GM21528 (cell line): Measurements from ENCODE around the gene PZP.

ENCODE experiments used
- ATAC-seq: cut with Tn5 transposase; IDR thresholded peaks from one replicate; pipeline ENCODE4 v1.9.1; 2021; ENCODE audit warnings: mild to moderate bottlenecking, moderate library complexity; ENCODE audit not compliant: unreplicated experiment, low FRiP score

Gene PZP

DNA sequence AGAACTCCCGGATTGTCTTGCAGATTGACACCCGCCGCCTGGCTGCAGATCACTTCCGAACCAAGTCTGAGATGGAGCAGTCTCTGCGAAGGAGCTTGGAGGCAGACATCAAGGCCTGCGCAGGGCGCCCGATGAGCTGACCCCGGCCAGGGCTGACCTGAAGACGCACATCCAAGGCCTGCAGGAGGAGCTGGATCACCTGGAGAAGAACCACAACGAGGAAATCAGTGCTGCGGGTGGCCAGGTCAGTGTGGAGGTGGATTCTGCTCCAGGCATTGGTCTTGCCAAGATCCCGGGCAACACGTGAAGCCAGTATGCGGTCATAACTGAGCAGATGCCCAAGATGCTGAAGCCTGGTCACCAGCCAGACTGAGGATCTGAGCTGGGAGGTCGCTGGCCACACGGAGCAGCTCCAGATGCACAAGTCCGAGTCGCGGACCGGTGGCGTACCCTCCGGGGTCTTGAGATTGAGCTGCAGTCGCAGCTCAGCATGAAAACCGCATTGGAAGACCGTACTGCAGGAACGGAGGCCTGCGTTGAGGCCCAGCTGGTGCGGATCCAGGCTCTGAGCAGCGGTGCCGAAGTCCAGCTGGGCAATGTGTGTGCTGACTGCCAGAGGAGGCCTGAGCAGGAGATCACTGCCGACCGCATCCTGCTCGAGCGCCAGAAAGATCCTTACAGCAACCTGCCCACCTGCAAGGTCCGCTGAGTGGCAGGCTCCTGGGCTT, 80.1 kb downstream of the PZP start:
- ATAC-seq = no peak

DNA sequence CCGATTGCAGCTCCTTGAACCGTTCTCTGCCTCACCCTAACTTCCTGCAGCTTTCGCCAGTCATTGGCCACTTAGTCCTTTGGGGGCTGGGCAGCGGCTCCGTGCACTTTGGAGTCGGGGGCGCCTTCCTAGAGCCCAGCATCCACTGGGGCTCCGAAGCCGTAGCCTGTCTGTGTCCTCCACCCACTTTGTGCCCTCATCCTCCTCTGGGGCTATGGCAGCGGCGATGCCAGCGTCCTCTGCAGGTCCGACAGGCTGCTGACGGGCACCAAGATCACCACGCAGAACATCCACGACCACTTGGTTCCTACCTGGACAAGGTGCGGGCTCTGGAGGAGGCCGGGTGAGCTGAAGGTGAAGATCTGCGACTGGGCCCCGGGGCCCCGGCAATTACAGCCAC, 80.7 kb downstream of the PZP start:
- ATAC-seq = no peak

DNA sequence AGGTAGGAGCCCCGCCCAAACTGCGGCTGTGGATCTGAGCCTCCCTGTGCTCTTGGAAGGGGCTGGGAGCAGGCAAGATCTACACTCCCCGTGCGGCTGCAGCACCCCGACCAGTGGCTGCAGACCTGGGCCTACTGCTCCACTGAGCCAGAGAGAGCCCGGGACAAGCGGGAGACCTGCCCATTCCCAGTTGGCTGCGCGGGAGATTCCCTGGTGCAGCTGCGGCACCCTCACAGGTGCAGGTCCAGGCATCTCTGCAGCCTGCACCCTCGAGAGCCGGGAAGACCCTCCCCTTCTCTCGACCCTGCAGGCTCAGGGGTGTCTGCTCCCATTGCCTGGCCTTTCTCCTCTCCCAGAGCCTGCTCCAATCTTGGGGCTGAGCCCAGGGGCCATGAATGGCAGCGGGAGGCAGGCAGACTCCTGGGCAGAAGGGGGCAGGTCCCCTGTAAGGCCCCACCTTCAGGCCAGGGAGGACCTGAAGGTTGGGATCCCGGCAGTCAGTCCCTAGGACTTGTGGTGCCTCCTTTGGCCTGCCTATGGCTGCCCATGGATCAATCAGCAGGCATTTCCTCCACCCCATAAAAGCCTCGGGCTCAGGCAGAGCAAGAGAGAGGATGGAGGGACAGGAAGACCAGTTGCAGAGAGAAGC, 83.7 kb downstream of the PZP start:
- no peak for ATAC-seq

DNA sequence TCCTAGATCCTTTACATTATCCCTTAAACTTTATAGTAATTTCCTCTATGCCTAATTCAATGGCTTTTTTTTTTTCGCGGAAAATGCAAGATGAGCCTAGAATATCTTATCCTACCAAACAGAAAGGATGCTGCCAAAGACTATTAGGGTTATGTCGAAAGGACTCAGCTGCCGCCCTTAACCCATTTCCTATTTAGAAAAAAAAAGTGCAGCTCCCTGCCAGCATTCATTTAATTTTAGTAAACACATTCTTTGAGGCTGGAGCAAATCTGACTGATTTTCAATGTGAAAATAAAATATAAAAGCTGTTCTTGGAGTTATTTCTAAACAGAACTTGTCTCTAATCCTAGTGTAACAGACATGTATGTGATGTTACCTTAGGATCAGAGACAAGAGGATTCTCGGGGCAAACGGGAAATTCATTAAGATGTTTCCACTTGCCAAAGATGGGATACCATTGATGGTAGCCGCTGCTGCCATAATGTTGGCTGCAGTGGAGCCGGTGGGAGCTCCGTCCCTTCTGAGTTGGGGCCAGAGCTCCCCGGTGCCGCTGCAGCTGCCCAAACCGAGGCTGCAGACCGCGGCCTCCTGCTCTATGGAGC, 84.3 kb downstream of the PZP start:
- no peak for ATAC-seq

DNA sequence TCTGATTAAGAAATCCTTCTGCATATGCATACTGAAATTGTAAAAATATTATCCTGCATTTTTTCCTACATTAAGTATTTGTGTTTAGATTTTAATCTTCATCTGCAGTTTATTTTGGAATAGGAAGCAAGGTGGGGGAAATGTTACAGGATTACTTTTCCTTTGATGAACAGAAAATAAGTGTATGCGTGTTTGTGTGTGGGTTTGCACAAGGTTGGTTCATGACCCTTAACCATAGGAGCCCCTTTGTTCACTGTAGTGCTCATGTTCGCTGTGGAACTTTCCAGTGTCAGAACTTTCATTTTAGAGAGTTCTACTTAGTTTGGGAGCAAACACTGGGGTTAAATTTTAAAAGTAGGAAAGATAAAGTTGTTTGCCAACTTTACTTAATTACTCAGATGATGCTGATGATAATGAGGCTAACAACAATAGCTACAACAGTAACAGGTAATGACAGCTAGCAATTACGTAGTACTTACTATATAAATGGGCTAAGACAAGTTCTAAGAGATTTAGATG, 86.0 kb downstream of the PZP start:
- ATAC-seq = no peak

DNA sequence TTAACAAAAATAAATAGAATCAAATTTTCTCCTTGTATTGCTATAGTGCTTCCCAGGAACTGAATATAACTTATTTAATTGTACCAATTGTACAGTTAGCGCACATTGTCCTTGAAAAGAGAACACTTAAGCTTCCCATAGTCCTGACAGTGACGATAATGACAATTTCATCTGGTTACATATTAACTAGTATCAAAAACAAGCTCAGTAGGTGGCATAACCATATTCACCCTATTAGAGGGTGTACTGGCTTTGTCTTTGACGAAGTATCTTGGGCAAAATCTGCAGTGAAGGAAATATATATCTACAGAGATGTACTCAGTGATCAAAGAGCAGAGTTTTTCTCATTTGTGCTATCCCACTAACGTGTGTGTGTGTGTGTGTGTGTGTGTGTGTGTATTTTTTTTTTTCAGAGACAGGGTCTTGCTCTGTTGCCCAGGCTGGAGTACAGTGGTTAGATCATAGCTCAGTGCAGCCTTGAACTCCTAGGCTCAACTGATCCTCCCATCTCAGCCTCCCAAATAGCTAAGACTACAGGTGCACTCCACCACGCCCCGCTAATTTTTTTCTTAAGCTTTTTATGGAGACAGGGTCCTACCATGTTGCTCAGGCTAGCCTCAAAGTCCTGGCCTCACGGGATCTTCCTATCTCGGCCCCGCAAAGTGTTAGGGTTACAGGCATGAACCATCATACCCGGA, 87.6 kb downstream of the PZP start:
- no peak for ATAC-seq

DNA sequence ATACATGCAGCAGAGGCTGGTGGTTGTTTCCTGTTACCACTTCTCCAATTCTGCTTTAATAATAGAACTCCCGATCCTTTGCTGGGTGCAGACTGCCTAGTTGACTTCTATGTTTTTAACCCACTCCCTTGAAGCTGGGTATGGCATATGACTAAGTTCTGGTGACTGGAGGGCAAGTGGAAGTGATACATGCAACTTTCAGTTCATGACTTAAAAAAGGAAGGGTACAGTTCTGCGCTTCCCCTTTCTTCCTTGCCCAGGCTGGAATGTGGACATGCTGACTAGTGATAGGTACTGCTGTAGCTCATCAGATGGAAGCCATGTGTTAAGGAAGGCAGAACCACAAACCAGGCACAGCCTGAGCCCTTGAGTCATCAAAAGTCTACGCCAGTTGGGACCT, 90.0 kb downstream of the PZP start:
- no peak for ATAC-seq

DNA sequence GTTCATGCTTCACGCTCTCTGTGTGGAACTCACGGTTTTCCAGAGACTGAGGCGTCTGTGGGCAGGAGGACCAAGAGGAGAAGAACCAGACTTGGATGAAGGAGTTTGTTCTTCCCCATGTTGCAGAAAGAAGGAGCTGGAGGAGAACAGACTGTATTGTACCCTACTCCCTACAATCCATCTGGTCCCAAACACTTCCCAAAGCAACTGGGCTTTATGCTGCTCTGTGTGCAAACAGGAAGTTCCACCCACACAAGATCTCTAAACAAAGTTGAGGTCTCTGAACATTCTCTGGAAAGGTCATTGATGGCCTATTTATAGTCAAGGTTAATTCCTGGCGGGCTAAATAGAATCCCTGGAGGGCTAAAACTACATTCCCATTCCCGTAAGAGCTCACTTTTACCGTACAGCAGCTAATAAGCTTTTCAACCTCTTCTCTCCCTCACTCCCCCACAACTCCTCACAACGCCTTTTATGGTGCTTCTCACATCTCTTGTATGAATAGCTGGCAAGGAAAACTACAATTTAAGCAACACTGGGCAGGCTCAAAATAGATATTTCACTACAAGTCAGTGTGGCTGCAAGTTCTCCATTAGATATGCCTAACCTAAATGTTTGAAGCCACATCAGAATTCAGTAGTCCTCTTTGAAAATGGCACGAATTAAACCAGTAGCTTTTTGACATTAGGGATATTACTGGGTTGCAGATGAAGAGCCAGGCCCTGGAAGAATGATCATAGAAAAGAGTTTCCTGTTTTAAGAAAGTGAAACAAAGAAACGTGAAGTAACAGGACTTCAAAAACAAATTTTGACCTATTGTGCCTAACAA, 92.2 kb downstream of the PZP start, which contains the start of gene A2M:
TSS of gene A2M (minus strand) at position 189 of the 829 bp plus-strand sequence. CDS start at position 119, 70 bp downstream.
- no peak for ATAC-seq

DNA sequence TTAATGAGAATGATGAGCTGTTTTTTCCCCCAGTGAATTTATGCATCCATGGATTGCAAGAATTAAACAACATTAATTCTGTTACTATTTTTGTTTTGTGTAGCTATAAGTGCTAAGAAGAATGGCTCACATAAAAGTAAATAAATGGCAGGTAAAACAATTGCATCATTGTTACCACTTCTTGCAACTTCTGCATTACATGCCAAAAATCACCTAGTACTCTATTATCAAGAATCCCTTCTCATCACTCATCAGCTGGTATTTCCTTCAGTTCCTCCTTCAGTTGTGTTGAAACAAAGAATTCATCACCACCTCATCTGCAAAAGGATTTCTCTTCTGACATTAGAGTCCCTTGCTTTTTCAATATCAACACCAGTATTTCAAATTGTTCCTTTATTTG, 93.2 kb downstream of the PZP start:
- ATAC-seq = no peak

DNA sequence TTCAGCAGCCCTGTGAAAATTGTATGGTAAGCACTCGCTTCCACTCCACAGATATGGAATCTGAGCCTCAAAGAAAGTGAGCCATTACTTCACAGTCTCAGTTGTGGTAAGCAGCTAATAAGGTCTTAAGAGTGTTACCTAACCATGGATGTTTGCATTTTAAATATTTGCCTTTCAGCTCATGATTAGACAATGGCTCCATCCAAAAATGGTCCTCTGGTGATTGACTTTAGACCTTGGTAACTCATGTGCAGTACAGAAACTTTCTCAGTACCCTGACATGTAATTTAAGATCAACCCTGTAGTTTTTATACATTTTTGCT, 94.2 kb downstream of the PZP start:
- ATAC-seq = no peak

DNA sequence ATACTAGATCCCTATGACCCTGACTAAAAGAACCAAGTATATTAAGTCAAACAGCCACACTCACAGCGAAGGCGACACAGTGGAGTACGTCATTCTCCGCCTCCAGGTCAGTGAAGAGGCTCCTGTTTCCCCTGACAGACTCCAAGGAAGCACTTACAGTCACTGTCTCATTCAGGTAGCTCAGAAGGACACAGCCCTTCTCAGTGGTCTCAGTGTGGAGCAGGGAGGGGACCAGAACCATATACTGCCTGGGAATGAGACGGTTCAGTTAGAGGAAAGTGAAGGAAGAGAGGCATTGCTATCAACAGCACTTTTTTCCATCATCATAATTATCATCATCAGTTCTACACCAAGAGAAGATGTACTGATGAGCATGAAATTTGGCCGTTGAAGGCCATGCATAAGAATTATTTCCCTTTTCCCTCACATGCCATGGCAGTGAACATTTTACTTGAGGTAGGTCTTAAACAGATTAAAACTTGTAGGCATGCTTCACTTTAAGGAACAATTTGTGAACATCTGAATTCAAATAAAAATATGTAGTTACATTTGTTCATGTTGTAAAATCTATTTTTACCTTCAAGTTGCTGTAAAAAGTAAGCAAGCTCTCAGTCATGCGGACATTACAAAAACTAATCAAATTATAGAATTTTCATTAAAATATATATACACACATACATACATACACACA, 94.8 kb downstream of the PZP start:
- no peak for ATAC-seq

DNA sequence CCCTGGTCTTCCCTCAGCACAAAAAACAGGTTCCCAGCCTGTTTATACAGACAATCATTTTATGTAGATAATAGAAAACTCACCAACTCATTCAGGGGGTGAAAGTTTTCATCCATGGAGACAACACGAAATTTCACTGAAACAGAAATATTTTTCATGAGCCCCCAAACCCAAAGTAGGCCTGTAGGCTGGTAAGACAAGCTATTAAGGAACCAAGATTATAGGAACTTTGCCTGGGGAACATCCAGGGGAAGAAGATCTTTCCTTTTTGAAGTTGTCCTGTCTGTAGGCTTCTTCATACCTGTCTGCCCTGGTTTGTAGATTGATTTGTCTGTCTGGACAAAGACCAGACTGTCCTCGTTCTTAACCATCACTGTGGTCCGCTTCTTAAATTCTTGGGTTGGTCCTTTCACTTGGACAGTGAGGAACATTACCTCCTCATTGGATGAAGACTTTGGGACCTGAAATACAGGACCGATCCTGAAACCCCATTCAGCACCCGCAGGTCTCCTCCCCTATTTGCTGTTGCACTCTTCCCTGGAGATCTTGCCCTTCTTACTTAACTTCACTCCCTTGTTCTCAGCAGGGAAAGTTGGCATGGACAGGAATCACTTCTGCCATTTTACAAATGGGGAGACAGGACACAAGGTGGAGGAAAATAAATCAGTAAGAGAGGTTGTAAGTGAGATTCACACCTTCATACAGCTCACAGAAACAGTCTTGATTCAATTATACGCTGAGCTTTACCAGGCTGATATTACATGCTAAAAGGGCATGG, 95.9 kb downstream of the PZP start:
- no peak for ATAC-seq

DNA sequence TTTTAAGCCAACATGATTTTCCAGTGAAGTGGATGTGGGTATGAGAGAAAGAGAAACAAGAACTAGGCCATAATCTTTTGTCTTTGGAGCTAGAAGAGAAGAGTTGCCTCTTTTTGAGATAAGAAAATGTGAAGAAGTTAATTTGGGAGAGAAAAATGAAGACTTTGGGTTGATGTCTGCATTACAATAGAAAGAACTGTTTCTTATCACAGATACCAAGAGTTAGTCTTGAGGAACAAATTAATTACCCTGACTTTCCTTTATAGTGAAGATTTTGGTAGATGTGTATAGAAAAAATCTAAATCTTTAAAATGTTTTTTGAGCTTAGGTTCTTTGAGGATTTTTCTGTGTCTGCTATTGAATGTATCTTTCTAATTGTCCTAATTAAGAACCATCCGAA, 96.7 kb downstream of the PZP start:
- no peak for ATAC-seq

DNA sequence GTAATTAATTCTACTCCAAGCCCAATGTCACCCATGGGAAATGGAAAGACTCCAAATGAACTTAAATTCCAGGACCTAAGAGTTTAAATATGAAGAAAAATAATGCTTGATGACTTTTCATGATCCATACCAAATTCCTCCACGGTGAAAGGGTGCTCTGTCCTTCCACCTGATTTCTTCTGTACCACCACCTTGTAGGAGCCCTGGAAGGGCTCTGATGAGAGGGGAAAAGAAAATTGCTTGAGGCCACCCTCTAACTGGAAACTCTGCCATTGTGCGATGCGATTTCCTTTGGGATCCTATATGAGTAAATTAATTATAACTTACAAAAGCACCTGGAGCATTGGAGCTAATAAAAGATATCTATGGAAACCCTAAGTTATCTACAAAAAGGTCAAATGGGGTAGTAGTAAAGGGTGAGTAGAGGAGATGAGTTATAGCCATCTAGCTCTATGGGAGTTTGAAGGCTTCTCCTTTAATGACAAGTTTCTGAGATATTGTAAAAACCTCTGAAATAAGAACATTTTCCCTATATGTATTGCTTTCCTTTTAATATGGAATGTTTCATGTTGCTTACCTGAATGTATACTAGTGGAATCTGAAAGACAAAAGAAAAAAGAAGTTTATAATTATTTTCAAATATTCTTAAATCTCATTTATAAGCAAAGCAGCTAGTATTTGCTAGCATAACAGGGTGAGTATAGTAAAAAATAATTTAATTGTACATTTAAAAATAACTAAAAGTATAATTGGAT, 98.3 kb downstream of the PZP start:
- ATAC-seq = no peak

DNA sequence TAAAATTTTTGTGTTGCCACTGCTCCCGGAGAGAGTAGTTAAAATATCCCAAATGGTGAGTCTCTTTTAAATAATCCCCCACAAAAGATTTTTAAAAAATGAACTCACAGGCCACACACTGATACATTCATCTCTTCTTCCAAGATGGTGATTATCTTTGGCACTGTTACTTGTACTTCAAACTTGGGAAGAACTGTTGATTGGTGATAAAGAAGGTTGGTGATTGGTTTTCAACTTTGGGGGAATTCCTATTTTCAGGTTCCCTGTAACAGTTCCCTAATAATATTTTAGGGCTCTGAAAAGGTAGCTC, 99.0 kb downstream of the PZP start:
- ATAC-seq = no peak

DNA sequence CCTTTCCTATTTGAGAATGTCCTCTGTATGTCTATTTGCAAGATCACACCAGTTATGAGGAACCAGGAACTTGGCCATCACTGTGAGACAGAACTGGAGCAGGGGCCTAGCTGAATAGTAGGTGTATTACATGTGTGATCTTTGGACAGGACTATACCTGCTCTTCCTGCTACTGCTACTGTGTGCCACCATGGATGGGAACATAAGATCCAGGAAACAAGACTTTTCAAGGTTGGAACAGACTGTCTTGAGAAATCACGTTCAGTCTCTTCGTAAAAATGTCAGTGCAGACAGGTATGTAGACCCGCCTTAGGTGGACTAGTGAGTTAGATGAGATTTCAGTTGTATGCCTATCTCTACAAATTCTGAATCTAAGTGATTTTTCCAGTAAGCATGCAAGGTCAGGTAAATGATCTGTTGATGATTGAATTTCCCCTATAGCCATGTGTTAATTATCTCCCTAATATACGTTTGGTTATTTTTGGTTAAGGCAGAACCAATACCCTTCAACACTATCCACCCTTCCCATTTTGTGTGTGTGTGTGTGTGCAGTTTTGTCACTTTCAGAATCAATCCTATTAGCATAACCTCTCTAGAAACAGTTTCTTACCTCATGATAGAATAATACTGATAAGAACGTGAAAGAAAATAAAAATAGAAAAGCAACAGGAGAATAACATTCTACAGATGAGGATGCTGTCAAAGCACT, 99.5 kb downstream of the PZP start:
- no peak for ATAC-seq

DNA sequence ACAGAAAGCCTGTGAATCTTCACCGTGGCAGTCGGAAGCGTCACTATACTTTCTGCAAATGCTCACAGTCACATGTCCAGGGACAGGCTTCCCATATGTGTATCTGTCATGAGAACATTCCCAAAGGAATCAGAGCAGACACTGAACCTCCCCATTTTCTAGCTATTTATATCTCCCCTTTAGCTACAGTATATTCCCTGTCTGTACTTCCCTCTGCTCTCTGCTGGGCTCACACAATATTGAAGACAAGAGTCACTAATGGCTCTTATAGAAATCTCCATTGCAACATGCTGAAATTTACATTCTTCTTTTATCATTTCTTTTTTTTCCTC, 100.7 kb downstream of the PZP start:
- ATAC-seq = no peak
